Measurements from ENCODE around the gene SH3BGRL2. TPM values are rescaled to one million over a fixed set of nuclear protein-coding genes. Genes with fewer than 3 reads are reported as not detected.

The SH3BGRL2 gene
- total and polyA plus RNA-seq, 2 experiments from 2014 or later: 8.4 to 24.5 TPM

DNA sequence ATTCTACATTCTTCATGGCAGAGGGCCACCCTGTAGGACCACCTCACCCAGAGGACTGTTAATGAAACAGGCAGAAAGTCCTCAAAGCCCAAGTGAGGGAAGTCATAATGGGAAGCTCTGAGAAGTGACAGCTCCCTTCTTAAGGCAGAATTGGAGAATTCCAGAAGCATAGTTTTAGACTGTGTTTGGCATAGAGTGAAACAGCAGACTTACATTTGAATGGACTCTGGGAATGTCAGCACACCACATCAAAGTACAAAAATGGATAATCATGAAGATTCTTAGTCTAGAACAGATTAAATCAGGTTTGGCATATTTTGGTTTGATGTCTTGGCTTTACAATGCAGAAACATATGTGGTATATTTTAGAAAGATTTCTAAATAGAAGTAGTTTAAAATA lies 17.9 kb downstream of the SH3BGRL2 start:
- Mint-ChIP-seq H3K9me3 (no peaks in the 10 kb centered on the region; the same call in 2 of the 3 replicates), H3K4me1 (peaks cover 35% of the 10 kb centered on the region), H3K27me3 (ENCODE audit: insufficient read depth, low read depth, poor library complexity) (no peaks in the 10 kb centered on the region), H3K27ac (no peak overlapping the region), H3K36me3 (ENCODE audit: low read depth) (no peaks in the 10 kb centered on the region), H3K4me3 (no peak overlapping the region)
- Histone ChIP-seq H3K4me1 (ENCODE audit: insufficient read depth) (peaks cover 39% of the 10 kb centered on the region), H3K4me3 (no peak overlapping the region), H3K36me3 (ENCODE audit: insufficient read depth) (no peaks in the 10 kb centered on the region), H3K9me2 (ENCODE audit: insufficient read depth) (no peaks in the 10 kb centered on the region), H3K27ac (ENCODE audit: low read depth) (no peak overlapping the region), H2AFZ (no peak overlapping the region), H3K4me2 (0 out of 2 replicates have a peak overlapping the region, but pooled peaks have one; percentile 60), H3K27me3 (ENCODE audit: insufficient read depth) (no peaks in the 10 kb centered on the region), H4K20me1 (replicated peaks; ENCODE audit: insufficient read depth) (peaks cover 10% of the 10 kb centered on the region; the same call in 1 of the 2 replicates), H3K79me2 (replicated peaks; ENCODE audit: insufficient read depth) (peaks cover 17% of the 10 kb centered on the region), H3F3A (replicated peaks; ENCODE audit: low read depth) (no peaks in the 10 kb centered on the region)
- TF ChIP-seq EZH2phosphoT487 (IDR thresholded peaks at IDR 0.05; ENCODE audit: unreplicated experiment) (no peak), ZNF114 (CRISPR knock-in tag; IDR thresholded peaks at IDR 0.05) (no peak), POLR2AphosphoS5 (IDR thresholded peaks at IDR 0.05; ENCODE audit: low read depth) (no peak), EZH2 (IDR thresholded peaks at IDR 0.05; ENCODE audit: low read depth, unreplicated experiment) (no peak)
- TF ChIP-seq, protein P1, sequence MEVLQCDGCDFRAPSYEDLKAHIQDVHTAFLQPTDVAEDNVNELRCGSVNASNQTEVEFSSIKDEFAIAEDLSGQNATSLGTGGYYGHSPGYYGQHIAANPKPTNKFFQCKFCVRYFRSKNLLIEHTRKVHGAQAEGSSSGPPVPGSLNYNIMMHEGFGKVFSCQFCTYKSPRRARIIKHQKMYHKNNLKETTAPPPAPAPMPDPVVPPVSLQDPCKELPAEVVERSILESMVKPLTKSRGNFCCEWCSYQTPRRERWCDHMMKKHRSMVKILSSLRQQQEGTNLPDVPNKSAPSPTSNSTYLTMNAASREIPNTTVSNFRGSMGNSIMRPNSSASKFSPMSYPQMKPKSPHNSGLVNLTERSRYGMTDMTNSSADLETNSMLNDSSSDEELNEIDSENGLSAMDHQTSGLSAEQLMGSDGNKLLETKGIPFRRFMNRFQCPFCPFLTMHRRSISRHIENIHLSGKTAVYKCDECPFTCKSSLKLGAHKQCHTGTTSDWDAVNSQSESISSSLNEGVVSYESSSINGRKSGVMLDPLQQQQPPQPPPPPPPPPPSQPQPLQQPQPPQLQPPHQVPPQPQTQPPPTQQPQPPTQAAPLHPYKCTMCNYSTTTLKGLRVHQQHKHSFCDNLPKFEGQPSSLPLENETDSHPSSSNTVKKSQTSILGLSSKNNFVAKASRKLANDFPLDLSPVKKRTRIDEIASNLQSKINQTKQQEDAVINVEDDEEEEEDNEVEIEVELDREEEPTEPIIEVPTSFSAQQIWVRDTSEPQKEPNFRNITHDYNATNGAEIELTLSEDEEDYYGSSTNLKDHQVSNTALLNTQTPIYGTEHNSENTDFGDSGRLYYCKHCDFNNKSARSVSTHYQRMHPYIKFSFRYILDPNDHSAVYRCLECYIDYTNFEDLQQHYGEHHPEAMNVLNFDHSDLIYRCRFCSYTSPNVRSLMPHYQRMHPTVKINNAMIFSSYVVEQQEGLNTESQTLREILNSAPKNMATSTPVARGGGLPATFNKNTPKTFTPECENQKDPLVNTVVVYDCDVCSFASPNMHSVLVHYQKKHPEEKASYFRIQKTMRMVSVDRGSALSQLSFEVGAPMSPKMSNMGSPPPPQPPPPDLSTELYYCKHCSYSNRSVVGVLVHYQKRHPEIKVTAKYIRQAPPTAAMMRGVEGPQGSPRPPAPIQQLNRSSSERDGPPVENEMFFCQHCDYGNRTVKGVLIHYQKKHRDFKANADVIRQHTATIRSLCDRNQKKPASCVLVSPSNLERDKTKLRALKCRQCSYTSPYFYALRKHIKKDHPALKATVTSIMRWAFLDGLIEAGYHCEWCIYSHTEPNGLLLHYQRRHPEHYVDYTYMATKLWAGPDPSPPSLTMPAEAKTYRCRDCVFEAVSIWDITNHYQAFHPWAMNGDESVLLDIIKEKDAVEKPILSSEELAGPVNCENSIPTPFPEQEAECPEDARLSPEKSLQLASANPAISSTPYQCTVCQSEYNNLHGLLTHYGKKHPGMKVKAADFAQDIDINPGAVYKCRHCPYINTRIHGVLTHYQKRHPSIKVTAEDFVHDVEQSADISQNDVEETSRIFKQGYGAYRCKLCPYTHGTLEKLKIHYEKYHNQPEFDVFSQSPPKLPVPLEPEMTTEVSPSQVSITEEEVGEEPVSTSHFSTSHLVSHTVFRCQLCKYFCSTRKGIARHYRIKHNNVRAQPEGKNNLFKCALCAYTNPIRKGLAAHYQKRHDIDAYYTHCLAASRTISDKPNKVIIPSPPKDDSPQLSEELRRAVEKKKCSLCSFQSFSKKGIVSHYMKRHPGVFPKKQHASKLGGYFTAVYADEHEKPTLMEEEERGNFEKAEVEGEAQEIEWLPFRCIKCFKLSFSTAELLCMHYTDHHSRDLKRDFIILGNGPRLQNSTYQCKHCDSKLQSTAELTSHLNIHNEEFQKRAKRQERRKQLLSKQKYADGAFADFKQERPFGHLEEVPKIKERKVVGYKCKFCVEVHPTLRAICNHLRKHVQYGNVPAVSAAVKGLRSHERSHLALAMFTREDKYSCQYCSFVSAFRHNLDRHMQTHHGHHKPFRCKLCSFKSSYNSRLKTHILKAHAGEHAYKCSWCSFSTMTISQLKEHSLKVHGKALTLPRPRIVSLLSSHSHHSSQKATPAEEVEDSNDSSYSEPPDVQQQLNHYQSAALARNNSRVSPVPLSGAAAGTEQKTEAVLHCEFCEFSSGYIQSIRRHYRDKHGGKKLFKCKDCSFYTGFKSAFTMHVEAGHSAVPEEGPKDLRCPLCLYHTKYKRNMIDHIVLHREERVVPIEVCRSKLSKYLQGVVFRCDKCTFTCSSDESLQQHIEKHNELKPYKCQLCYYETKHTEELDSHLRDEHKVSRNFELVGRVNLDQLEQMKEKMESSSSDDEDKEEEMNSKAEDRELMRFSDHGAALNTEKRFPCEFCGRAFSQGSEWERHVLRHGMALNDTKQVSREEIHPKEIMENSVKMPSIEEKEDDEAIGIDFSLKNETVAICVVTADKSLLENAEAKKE (CRISPR knock-in tag; IDR thresholded peaks at IDR 0.05): no peak
- no peak for DNase-seq (ENCODE audit: low spot score)
- no peak for ATAC-seq

DNA sequence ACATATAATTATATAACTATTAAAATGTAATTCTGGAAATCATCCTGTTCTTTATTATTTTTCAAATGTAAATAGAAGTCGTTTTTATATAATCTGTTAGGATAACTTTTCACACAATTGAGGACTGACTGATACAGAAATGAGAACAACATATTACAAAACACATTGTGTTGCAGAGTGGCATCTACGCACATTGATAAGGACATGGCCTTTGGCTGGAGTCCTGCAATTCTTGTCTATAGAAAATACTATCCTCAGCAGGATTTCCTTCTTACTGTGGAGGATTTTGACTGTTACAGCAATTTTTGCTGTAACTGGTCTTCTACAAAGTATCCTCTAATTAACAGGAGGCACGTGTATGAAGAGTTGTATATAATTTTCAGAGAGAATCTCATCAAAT lies 19.8 kb downstream of the SH3BGRL2 start:
- H3K4me3 Mint-ChIP-seq: no peak overlapping the region
- no peaks in the 10 kb centered on the region; the same call in 2 of the 3 replicates for H3K9me3 Mint-ChIP-seq
- H3K36me3 Mint-ChIP-seq (ENCODE audit: low read depth): no peaks in the 10 kb centered on the region
- DNase-seq (ENCODE audit: low spot score) (no peak), ATAC-seq (no peak)
- Histone ChIP-seq H2AFZ (no peak overlapping the region), H3K9me2 (ENCODE audit: insufficient read depth) (no peaks in the 10 kb centered on the region), H3F3A (replicated peaks; ENCODE audit: low read depth) (no peaks in the 10 kb centered on the region), H3K27me3 (ENCODE audit: insufficient read depth) (no peaks in the 10 kb centered on the region), H3K36me3 (ENCODE audit: insufficient read depth) (no peaks in the 10 kb centered on the region), H3K27ac (ENCODE audit: low read depth) (no peak overlapping the region), H3K79me2 (replicated peaks; ENCODE audit: insufficient read depth) (peaks cover 13% of the 10 kb centered on the region), H3K4me3 (no peak overlapping the region), H4K20me1 (replicated peaks; ENCODE audit: insufficient read depth) (peaks cover 13% of the 10 kb centered on the region; the same call in 1 of the 2 replicates), H3K4me1 (ENCODE audit: insufficient read depth) (peaks cover 39% of the 10 kb centered on the region), H3K4me2 (no peak overlapping the region)
- TF ChIP-seq CREB1 (CRISPR knock-in tag; IDR thresholded peaks at IDR 0.05; ENCODE audit: low read depth): no peak
- TF ChIP-seq EZH2phosphoT487 (IDR thresholded peaks at IDR 0.05; ENCODE audit: unreplicated experiment): no peak
- TF ChIP-seq POLR2AphosphoS5 (IDR thresholded peaks at IDR 0.05; ENCODE audit: low read depth): no peak
- TF ChIP-seq NANOG (IDR thresholded peaks at IDR 0.05; ENCODE audit: borderline replicate concordance): no peak
- TF ChIP-seq ETS1 (IDR thresholded peaks at IDR 0.05): no peak
- no peak for TF ChIP-seq JUNB (IDR thresholded peaks at IDR 0.05; ENCODE audit: unreplicated experiment)
- H3K27me3 Mint-ChIP-seq (ENCODE audit: insufficient read depth, low read depth, poor library complexity): no peaks in the 10 kb centered on the region
- peaks cover 34% of the 10 kb centered on the region for H3K4me1 Mint-ChIP-seq
- H3K27ac Mint-ChIP-seq: no peak overlapping the region
